HCT116 (cell line): Measurements from ENCODE around the gene SLC36A2.

Source experiments
- CTCF ChIP-seq, 3 experiments: fragments of 200-600 bp in 1 of 3; sonication (generic) in 1 of 3; IDR thresholded peaks in 2 of 3; conservative IDR thresholded peaks in 1 of 3; 2 replicates each; pipeline ENCODE4 v1.5.1; 2012 to 2017; ENCODE audit warnings: low read depth in 2 of 3, low read length in 2 of 3, antibody characterized with exemption in 1 of 3, borderline replicate concordance in 1 of 3, control low read depth in 1 of 3, mild to moderate bottlenecking in 1 of 3, mixed read lengths in 1 of 3, mixed run types in 1 of 3, moderate library complexity in 1 of 3; ENCODE audit not compliant: insufficient read depth in 1 of 3
- JUND ChIP-seq: IDR thresholded peaks from 2 replicates; pipeline ENCODE4 v1.6.1; 2012
- MAX ChIP-seq: IDR thresholded peaks from 2 replicates; pipeline ENCODE4 v1.6.1; 2012
- YY1 ChIP-seq: IDR thresholded peaks from 2 replicates; pipeline ENCODE4 v1.6.1; 2011; ENCODE audit warnings: low read length, low read depth, moderate library complexity, mild to moderate bottlenecking; ENCODE audit not compliant: insufficient replicate concordance; ENCODE audit errors: extremely low read depth
- ZFX ChIP-seq: fragments of 450-650 bp; IDR thresholded peaks from 2 replicates; pipeline ENCODE4 v1.6.1; 2017

- TF ChIP-seq YY1: no peak
- TF ChIP-seq CTCF (IDR thresholded peaks at IDR 0.05 in 2 of 3, conservative IDR thresholded peaks at IDR 0.05 in 1 of 3; ENCODE audit: borderline replicate concordance in 1 of 3, insufficient read depth in 1 of 3, low read depth in 2 of 3, low read length in 2 of 3): no peak
- no peak for TF ChIP-seq JUND
- TF ChIP-seq ZFX: no peak
- TF ChIP-seq MAX: no peak
These were observed 4.3 kb upstream of the SLC36A2 start for GRCh38 chr5:151351671-151352070.
